ENCODE results near the gene PPP3CB.

GRCh38 chr10:73517166-73517888, 21.5 kb upstream of the PPP3CB start:
- no peak for TF ChIP-seq POLR2A (IDR thresholded peaks at IDR 0.05)
- TF ChIP-seq, protein P1, sequence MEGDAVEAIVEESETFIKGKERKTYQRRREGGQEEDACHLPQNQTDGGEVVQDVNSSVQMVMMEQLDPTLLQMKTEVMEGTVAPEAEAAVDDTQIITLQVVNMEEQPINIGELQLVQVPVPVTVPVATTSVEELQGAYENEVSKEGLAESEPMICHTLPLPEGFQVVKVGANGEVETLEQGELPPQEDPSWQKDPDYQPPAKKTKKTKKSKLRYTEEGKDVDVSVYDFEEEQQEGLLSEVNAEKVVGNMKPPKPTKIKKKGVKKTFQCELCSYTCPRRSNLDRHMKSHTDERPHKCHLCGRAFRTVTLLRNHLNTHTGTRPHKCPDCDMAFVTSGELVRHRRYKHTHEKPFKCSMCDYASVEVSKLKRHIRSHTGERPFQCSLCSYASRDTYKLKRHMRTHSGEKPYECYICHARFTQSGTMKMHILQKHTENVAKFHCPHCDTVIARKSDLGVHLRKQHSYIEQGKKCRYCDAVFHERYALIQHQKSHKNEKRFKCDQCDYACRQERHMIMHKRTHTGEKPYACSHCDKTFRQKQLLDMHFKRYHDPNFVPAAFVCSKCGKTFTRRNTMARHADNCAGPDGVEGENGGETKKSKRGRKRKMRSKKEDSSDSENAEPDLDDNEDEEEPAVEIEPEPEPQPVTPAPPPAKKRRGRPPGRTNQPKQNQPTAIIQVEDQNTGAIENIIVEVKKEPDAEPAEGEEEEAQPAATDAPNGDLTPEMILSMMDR (IDR thresholded peaks at IDR 0.05): no peak
- no peak for TF ChIP-seq POLR2AphosphoS5 (IDR thresholded peaks at IDR 0.05)

Measured in upper lobe of left lung (tissue), 4 donors.